NB4 (cell line): ENCODE data around the gene INSYN1.

Experiments used
- CTCF ChIP-seq: IDR thresholded peaks from one replicate; pipeline ENCODE4 v1.5.1; 2012; ENCODE audit warnings: low read depth, low read length
- MYC ChIP-seq: IDR thresholded peaks from 2 replicates; pipeline ENCODE4 v1.6.1; 2011; ENCODE audit warnings: low read depth, low read length
- POLR2A ChIP-seq: IDR thresholded peaks from 2 replicates; pipeline ENCODE4 v1.6.1; 2011; ENCODE audit warnings: mild to moderate bottlenecking; ENCODE audit not compliant: insufficient read length; ENCODE audit errors: extremely low read depth

GRCh38 chr15:73740152-73741048, 12.8 kb downstream of the INSYN1 start:
- TF ChIP-seq CTCF (no peak), POLR2A (no peak), MYC (no peak)
